IMR-90 (cell line): ENCODE results near the gene GIMD1. TPM values are rescaled to one million over a fixed set of nuclear protein-coding genes. Genes with fewer than 3 reads are reported as not detected.
A peak's percentile ranks its signal among the peaks of the same experiment; 100 is the strongest.

Source experiments
- ATAC-seq: fragments of 200-7000 bp; cut with Tn5 transposase; 2 replicates; pipeline ENCODE4 v1.9.1; 2020; ENCODE audit warnings: low read depth, mild to moderate bottlenecking, moderate library complexity
- BruUV-seq: library from RNA; stranded (reverse); fragments of 400-500 nt; replicated peaks from 2 replicates; lab custom pipeline; 2021; lab: Mats Ljungman, UMichigan
- CTCF ChIA-PET: fragments of 300-600 bp; formaldehyde crosslinking; extraction: SDS; loops from one replicate; lab custom pipeline; 2021; ENCODE audit warnings: antibody characterized with exemption; lab: Yijun Ruan, JAX
- POLR2A ChIA-PET: fragments of 300-600 bp; sonication (Branson Sonifier 250); formaldehyde crosslinking; loops from one replicate; lab custom pipeline; 2022; ENCODE audit warnings: antibody characterized with exemption; ENCODE audit not compliant: unreplicated experiment; lab: Charles Lee
- DNase-seq: peaks from one replicate; pipeline ENCODE4 v3.0.0; 2013
- H2AFZ ChIP-seq: replicated peaks from 2 replicates; pipeline ENCODE3; 2013; ENCODE audit warnings: low read length, mild to moderate bottlenecking; ENCODE audit not compliant: poor library complexity
- H2AK5ac ChIP-seq: 2 replicates; pipeline ENCODE4 v1.6.1; 2013; ENCODE audit warnings: low read depth, low read length, inconsistent platforms
- H2AK9ac ChIP-seq: replicated peaks from 2 replicates; pipeline ENCODE3; 2013; ENCODE audit warnings: mild to moderate bottlenecking, low read depth, low read length, moderate library complexity; ENCODE audit not compliant: poor library complexity
- H2BK120ac ChIP-seq: 2 replicates; pipeline ENCODE4 v1.6.1; 2013; ENCODE audit warnings: low read depth, low read length, inconsistent platforms
- H2BK15ac ChIP-seq: 3 replicates; pipeline ENCODE4 v1.6.1; 2013; ENCODE audit warnings: low read depth, low read length, inconsistent platforms
- H2BK20ac ChIP-seq: 2 replicates; pipeline ENCODE4 v1.6.1; 2013; ENCODE audit warnings: low read depth, mild to moderate bottlenecking, inconsistent platforms, low read length, moderate library complexity
- H2BK5ac ChIP-seq: 2 replicates; pipeline ENCODE4 v1.6.1; 2013; ENCODE audit warnings: mild to moderate bottlenecking, low read depth, low read length, inconsistent platforms; ENCODE audit not compliant: poor library complexity, severe bottlenecking
- H3K14ac ChIP-seq: replicated peaks from 2 replicates; pipeline ENCODE4 v1.6.1; 2013; ENCODE audit warnings: low read depth, low read length, inconsistent platforms
- H3K18ac ChIP-seq: 2 replicates; pipeline ENCODE4 v1.6.1; 2013; ENCODE audit warnings: low read depth, low read length, control low read depth
- H3K23ac ChIP-seq: 2 replicates; pipeline ENCODE4 v1.6.1; 2013; ENCODE audit warnings: low read depth, low read length, inconsistent platforms
- H3K27ac ChIP-seq: 2 replicates; pipeline ENCODE4 v1.5.1; 2013; ENCODE audit warnings: mild to moderate bottlenecking, control low read depth, low read length; ENCODE audit not compliant: insufficient read depth
- H3K27me3 ChIP-seq: 2 replicates; pipeline ENCODE4 v1.6.1; 2013; ENCODE audit warnings: low read length; ENCODE audit not compliant: control insufficient read depth, insufficient read depth
- H3K36me3 ChIP-seq: 2 replicates; pipeline ENCODE4 v1.6.1; 2013; ENCODE audit warnings: low read length, mixed read lengths; ENCODE audit not compliant: control insufficient read depth, insufficient read depth
- H3K4ac ChIP-seq: 2 replicates; pipeline ENCODE4 v1.6.1; 2013; ENCODE audit warnings: low read depth, low read length, inconsistent platforms
- H3K4me1 ChIP-seq: 2 replicates; pipeline ENCODE4 v1.6.1; 2013; ENCODE audit warnings: low read length, mixed read lengths; ENCODE audit not compliant: control insufficient read depth, insufficient read depth
- H3K4me2 ChIP-seq: 2 replicates; pipeline ENCODE4 v1.6.1; 2013; ENCODE audit warnings: low read depth, mild to moderate bottlenecking, control low read depth, low read length, moderate library complexity
- H3K4me3 ChIP-seq: 2 replicates; pipeline ENCODE4 v1.5.1; 2013; ENCODE audit warnings: low read depth, mild to moderate bottlenecking, control low read depth, low read length, moderate library complexity; ENCODE audit not compliant: insufficient read depth
- H3K56ac ChIP-seq: 2 replicates; pipeline ENCODE4 v1.6.1; 2013; ENCODE audit warnings: low read length, inconsistent platforms; ENCODE audit not compliant: insufficient read depth; ENCODE audit errors: extremely low read depth
- H3K79me1 ChIP-seq, 2 experiments: 2 replicates each; pipeline ENCODE4 v1.6.1; 2013; ENCODE audit warnings: low read length in 2 of 2, inconsistent platforms in 1 of 2, low read depth in 1 of 2
- H3K9ac ChIP-seq: 2 replicates; pipeline ENCODE4 v1.6.1; 2013; ENCODE audit warnings: low read depth, low read length, control low read depth
- H3K9me1 ChIP-seq: 2 replicates; pipeline ENCODE4 v1.6.1; 2013; ENCODE audit warnings: low read length, inconsistent platforms; ENCODE audit not compliant: insufficient read depth
- H3K9me3 ChIP-seq: 2 replicates; pipeline ENCODE4 v1.6.1; 2013; ENCODE audit warnings: low read length; ENCODE audit not compliant: control insufficient read depth, insufficient read depth
- H4K20me1 ChIP-seq: 2 replicates; pipeline ENCODE4 v1.6.1; 2013; ENCODE audit warnings: low read length, inconsistent platforms; ENCODE audit not compliant: insufficient read depth
- H4K5ac ChIP-seq: 2 replicates; pipeline ENCODE4 v1.6.1; 2013; ENCODE audit warnings: mild to moderate bottlenecking, low read depth, low read length, control low read depth
- H4K8ac ChIP-seq, 2 experiments: 2 replicates each; pipeline ENCODE4 v1.6.1; 2013; ENCODE audit warnings: low read depth in 2 of 2, low read length in 2 of 2, control low read depth in 1 of 2, inconsistent platforms in 1 of 2
- H4K91ac ChIP-seq: 2 replicates; pipeline ENCODE4 v1.6.1; 2013; ENCODE audit warnings: low read depth, low read length, inconsistent platforms; ENCODE audit not compliant: insufficient read depth
- BHLHE40 ChIP-seq: fragments of 150-350 bp; IDR thresholded peaks from 2 replicates; pipeline ENCODE4 v1.6.1; 2016; ENCODE audit warnings: mild to moderate bottlenecking, low read depth, low read length
- CEBPB ChIP-seq: IDR thresholded peaks from 2 replicates; pipeline ENCODE4 v1.6.1; 2012; ENCODE audit warnings: low read depth, low read length, improper control_type of control experiment
- CHD1 ChIP-seq: IDR thresholded peaks from 2 replicates; pipeline ENCODE4 v1.6.1; 2012; ENCODE audit warnings: low read depth, low read length, improper control_type of control experiment
- ELK1 ChIP-seq: fragments of 150-350 bp; IDR thresholded peaks from 2 replicates; pipeline ENCODE4 v1.6.1; 2016; ENCODE audit warnings: low read depth, mild to moderate bottlenecking, low read length, moderate library complexity, borderline replicate concordance
- FOS ChIP-seq: fragments of 150-350 bp; IDR thresholded peaks from 2 replicates; pipeline ENCODE4 v1.6.1; 2016; ENCODE audit warnings: low read depth, low read length
- MAFK ChIP-seq: IDR thresholded peaks from 2 replicates; pipeline ENCODE4 v1.6.1; 2012; ENCODE audit warnings: low read depth, low read length, improper control_type of control experiment
- MAZ ChIP-seq: IDR thresholded peaks from 2 replicates; pipeline ENCODE4 v1.6.1; 2012; ENCODE audit warnings: low read depth, mild to moderate bottlenecking, low read length, improper control_type of control experiment, moderate library complexity, borderline replicate concordance
- MXI1 ChIP-seq: IDR thresholded peaks from 2 replicates; pipeline ENCODE4 v1.6.1; 2012; ENCODE audit warnings: low read depth, mild to moderate bottlenecking, low read length, moderate library complexity, borderline replicate concordance
- NFE2L2 ChIP-seq: fragments of 150-350 bp; IDR thresholded peaks from 2 replicates; pipeline ENCODE4 v1.6.1; 2016; ENCODE audit warnings: low read depth, mild to moderate bottlenecking, low read length
- POLR2A ChIP-seq: IDR thresholded peaks from 2 replicates; pipeline ENCODE4 v1.6.1; 2012; ENCODE audit warnings: mild to moderate bottlenecking, low read depth, low read length
- RAD21 ChIP-seq: IDR thresholded peaks from 2 replicates; pipeline ENCODE4 v1.6.1; 2012; ENCODE audit warnings: low read length, improper control_type of control experiment
- RFX5 ChIP-seq: IDR thresholded peaks from 2 replicates; pipeline ENCODE4 v1.8.0; 2012; ENCODE audit warnings: low read depth, mild to moderate bottlenecking, low read length, moderate library complexity
- SMC3 ChIP-seq: fragments of 150-350 bp; IDR thresholded peaks from 2 replicates; pipeline ENCODE4 v1.6.1; 2016; ENCODE audit warnings: low read depth, mild to moderate bottlenecking, antibody characterized with exemption, low read length, moderate library complexity
- WGBS, 2 experiments: methylation state at CpG; one replicate each; pipeline versions ENCODE4 v1.1.5 to v1.1.7; 2013; ENCODE audit warnings: missing lambda C conversion rate in 2 of 2; ENCODE audit not compliant: insufficient read length in 1 of 2; ENCODE audit errors: extremely low coverage in 2 of 2; 5-methylcytosine and 5-hydroxymethylcytosine counted together
- dilution Hi-C: fragments of 300-500 bp; cut with HindIII; formaldehyde crosslinking; loops from one replicate; pipeline ENCODE4 v1.14.3; 2018; ENCODE audit warnings: low sequenced_read_pairs; ENCODE audit not compliant: unreplicated experiment
- in situ Hi-C: fragments of 300-500 bp; cut with MboI; formaldehyde crosslinking; loops from 3 replicates; pipeline ENCODE4 v1.14.3; 2019; ENCODE audit warnings: low sequenced_read_pairs, inconsistent platforms, mixed read lengths
- intact Hi-C: fragments of 100-400 bp; cut with micrococcal nuclease; formaldehyde crosslinking; loops from 2 replicates; pipeline ENCODE4 v1.10.0; 2022
- polyA plus RNA-seq, 3 experiments: library from polyadenylated mRNA; depleted of rRNA; stranded (reverse); fragments of >200 nt; gene quantifications; 2 replicates each; pipeline ENCODE4 v1.2.3, GENCODE V29; 2012; ENCODE audit warnings: low replicate concordance in 1 of 3
- total RNA-seq: library from RNA; depleted of rRNA; stranded (reverse); fragments of >200 nt; gene quantifications from 2 replicates; pipeline ENCODE4 v1.2.3, GENCODE V29; 2012
- TF ChIP-seq, protein P1 (sequence below): fragments of 150-350 bp; IDR thresholded peaks from 2 replicates; pipeline ENCODE4 v1.6.1; 2017; ENCODE audit warnings: mild to moderate bottlenecking, antibody characterized with exemption, low read length, low read depth
- TF ChIP-seq, protein P2 (sequence below): conservative IDR thresholded peaks from 2 replicates; pipeline ENCODE4 v1.5.1; 2012; ENCODE audit warnings: mild to moderate bottlenecking, low read depth, low read length, improper control_type of control experiment

The GIMD1 gene
- total and polyA plus RNA-seq, 2 of the 4 experiments (the other 2 are of a cell fraction), result 0.07 TPM; not detected in 1

DNA sequence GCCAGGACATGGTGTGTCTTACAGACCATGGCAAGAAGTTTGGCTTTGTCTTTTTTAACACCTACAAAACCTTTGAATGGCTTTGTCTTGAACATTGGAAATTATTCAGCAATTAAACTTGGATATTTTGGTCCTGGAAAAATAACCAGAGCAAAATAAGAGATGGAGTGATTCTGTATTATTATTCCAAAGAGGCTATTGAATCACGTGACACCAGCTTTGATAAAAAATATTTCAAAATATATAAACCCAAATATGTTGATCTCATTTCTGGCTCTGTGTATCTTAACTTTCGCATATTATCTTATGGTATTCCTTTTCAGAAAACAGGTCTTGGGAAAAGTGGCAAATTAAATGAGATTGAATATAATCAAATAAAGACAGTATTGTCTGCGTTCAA is 32.6 kb upstream of the GIMD1 start:
- no peak overlapping the region for H2AK9ac ChIP-seq
- POLR2A ChIA-PET, result no interaction called here
- no peak overlapping the region for H3K27ac ChIP-seq
- no peak overlapping the region for H2AK5ac ChIP-seq
- no peak overlapping the region for H3K4ac ChIP-seq
- H2BK20ac ChIP-seq, result no peak overlapping the region
- no peak for ATAC-seq
- H3K79me1 ChIP-seq, result no peaks in the 10 kb centered on the region
- H3K9me3 ChIP-seq, result no peaks in the 10 kb centered on the region
- H3K9me1 ChIP-seq, result no peaks in the 10 kb centered on the region
- H4K20me1 ChIP-seq, result no peaks in the 10 kb centered on the region
- no peak overlapping the region for H2AFZ ChIP-seq
- no peak for TF ChIP-seq CHD1
- TF ChIP-seq SMC3, result no peak
- no peak for TF ChIP-seq RFX5
- TF ChIP-seq, protein P1, sequence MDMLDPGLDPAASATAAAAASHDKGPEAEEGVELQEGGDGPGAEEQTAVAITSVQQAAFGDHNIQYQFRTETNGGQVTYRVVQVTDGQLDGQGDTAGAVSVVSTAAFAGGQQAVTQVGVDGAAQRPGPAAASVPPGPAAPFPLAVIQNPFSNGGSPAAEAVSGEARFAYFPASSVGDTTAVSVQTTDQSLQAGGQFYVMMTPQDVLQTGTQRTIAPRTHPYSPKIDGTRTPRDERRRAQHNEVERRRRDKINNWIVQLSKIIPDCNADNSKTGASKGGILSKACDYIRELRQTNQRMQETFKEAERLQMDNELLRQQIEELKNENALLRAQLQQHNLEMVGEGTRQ, result no peak
- TF ChIP-seq POLR2A, result no peak
- TF ChIP-seq CEBPB, result no peak
- no peak for TF ChIP-seq RAD21
- TF ChIP-seq MAZ, result no peak
- TF ChIP-seq, protein P2, sequence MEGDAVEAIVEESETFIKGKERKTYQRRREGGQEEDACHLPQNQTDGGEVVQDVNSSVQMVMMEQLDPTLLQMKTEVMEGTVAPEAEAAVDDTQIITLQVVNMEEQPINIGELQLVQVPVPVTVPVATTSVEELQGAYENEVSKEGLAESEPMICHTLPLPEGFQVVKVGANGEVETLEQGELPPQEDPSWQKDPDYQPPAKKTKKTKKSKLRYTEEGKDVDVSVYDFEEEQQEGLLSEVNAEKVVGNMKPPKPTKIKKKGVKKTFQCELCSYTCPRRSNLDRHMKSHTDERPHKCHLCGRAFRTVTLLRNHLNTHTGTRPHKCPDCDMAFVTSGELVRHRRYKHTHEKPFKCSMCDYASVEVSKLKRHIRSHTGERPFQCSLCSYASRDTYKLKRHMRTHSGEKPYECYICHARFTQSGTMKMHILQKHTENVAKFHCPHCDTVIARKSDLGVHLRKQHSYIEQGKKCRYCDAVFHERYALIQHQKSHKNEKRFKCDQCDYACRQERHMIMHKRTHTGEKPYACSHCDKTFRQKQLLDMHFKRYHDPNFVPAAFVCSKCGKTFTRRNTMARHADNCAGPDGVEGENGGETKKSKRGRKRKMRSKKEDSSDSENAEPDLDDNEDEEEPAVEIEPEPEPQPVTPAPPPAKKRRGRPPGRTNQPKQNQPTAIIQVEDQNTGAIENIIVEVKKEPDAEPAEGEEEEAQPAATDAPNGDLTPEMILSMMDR, result no peak
- TF ChIP-seq BHLHE40, result no peak
- no peak for TF ChIP-seq MAFK
- TF ChIP-seq NFE2L2, result no peak
- no peak for TF ChIP-seq FOS
- TF ChIP-seq ELK1, result no peak
- TF ChIP-seq MXI1, result no peak
- no peaks in the 10 kb centered on the region for H3K4me1 ChIP-seq
- H3K9ac ChIP-seq, result no peak overlapping the region
- no peak overlapping the region for H3K56ac ChIP-seq
- H2BK15ac ChIP-seq, result no peak overlapping the region
- DNase-seq, result no peak
- no peak overlapping the region for H4K91ac ChIP-seq
- BruUV-seq, result no TSS peak
- intact Hi-C loops, result no loop called here
- no peaks in the 10 kb centered on the region for H3K27me3 ChIP-seq
- no peak overlapping the region for H3K14ac ChIP-seq
- no peak overlapping the region for H4K5ac ChIP-seq
- H4K8ac ChIP-seq, result no peak overlapping the region
- no peak overlapping the region for H2BK120ac ChIP-seq
- no peak overlapping the region for H2BK5ac ChIP-seq
- no peak overlapping the region for H3K4me3 ChIP-seq
- H3K4me2 ChIP-seq, result peak overlapping the region; percentile 35; the same call in 1 of the 2 replicates
- WGBS, 2 experiments, result no CpG with 5 or more reads among the region's 3 CpGs
- no peak overlapping the region for H3K23ac ChIP-seq
- H3K18ac ChIP-seq, result no peak overlapping the region
- in situ Hi-C loops, result no loop called here
- CTCF ChIA-PET, result no interaction called here
- dilution Hi-C loops, result no loop called here
- no peaks in the 10 kb centered on the region for H3K36me3 ChIP-seq
